H1 (cell line): ENCODE data around the gene CTLA4. TPM values are rescaled to one million over a fixed set of nuclear protein-coding genes. Genes with fewer than 3 reads are reported as not detected.

Experiments
- CTCF ChIA-PET: fragments of 300-600 bp; sonication (Branson Sonifier 250); formaldehyde crosslinking; loops from one replicate; lab custom pipeline; 2021; ENCODE audit not compliant: partially characterized antibody; lab: Charles Lee
- POLR2A ChIA-PET: fragments of 300-600 bp; sonication (Branson Sonifier 250); formaldehyde crosslinking; loops from one replicate; lab custom pipeline; 2021; ENCODE audit warnings: inconsistent platforms; ENCODE audit not compliant: partially characterized antibody; lab: Charles Lee
- DNase-seq, 2 experiments: peaks; one replicate each; pipeline versions ENCODE4 v3.0.0 to v3.0.0-alpha.2; 2010 to 2022; ENCODE audit warnings: low spot score in 2 of 2, low read depth in 1 of 2, mixed read lengths in 1 of 2
- FAIRE-seq: peaks from 2 replicates; lab custom pipeline; 2011; peaks lifted over from hg19 to GRCh38; lab: Jason Lieb, UNC
- H2AFZ ChIP-seq: 2 replicates; pipeline ENCODE4 v1.8.1; 2012; ENCODE audit warnings: low read length, inconsistent platforms
- H2AK5ac ChIP-seq: 2 replicates; pipeline ENCODE4 v1.6.1; 2013; ENCODE audit warnings: low read depth, low read length
- H2BK120ac ChIP-seq: replicated peaks from 2 replicates; pipeline ENCODE3; 2013; ENCODE audit warnings: low read depth, low read length, inconsistent platforms
- H2BK12ac ChIP-seq: 2 replicates; pipeline ENCODE4 v1.6.1; 2013; ENCODE audit warnings: low read depth, low read length
- H2BK15ac ChIP-seq: 2 replicates; pipeline ENCODE4 v1.6.1; 2013; ENCODE audit warnings: low read length
- H2BK20ac ChIP-seq: 2 replicates; pipeline ENCODE4 v1.6.1; 2013; ENCODE audit warnings: low read length
- H2BK5ac ChIP-seq: 2 replicates; pipeline ENCODE4 v1.6.1; 2013; ENCODE audit warnings: low read depth, low read length
- H3K14ac ChIP-seq: 2 replicates; pipeline ENCODE4 v1.6.1; 2013; ENCODE audit warnings: inconsistent platforms; ENCODE audit not compliant: insufficient read length
- H3K18ac ChIP-seq: 2 replicates; pipeline ENCODE4 v1.6.1; 2013; ENCODE audit warnings: low read length; ENCODE audit errors: extremely low read depth
- H3K23ac ChIP-seq: 2 replicates; pipeline ENCODE4 v1.6.1; 2013; ENCODE audit warnings: inconsistent platforms; ENCODE audit not compliant: insufficient read length
- H3K23me2 ChIP-seq: 2 replicates; pipeline ENCODE4 v1.6.1; 2013; ENCODE audit warnings: low read depth, low read length
- H3K27ac ChIP-seq: 2 replicates; pipeline ENCODE4 v1.6.1; 2011; ENCODE audit warnings: low read depth, low read length, inconsistent platforms
- H3K27me3 ChIP-seq, 4 experiments: replicated peaks in 1 of 4; 1 replicate in 1 of 4; 2 replicates in 3 of 4; pipeline versions ENCODE4 v1.6.1 to v1.8.1; 2011 to 2013; ENCODE audit warnings: low read length in 3 of 4, mild to moderate bottlenecking in 3 of 4, inconsistent platforms in 2 of 4, mixed read lengths in 2 of 4, moderate library complexity in 1 of 4; ENCODE audit not compliant: control insufficient read depth in 3 of 4, insufficient read depth in 3 of 4; ENCODE audit errors: extremely low read depth in 1 of 4
- H3K36me3 ChIP-seq, 4 experiments: 2 replicates each; pipeline versions ENCODE4 v1.6.1 to v1.8.1; 2011 to 2013; ENCODE audit warnings: mild to moderate bottlenecking in 4 of 4, low read length in 3 of 4, moderate library complexity in 2 of 4, control low read depth in 1 of 4, inconsistent platforms in 1 of 4; ENCODE audit not compliant: insufficient read depth in 4 of 4, control insufficient read depth in 2 of 4
- H3K4ac ChIP-seq: replicated peaks from 2 replicates; pipeline ENCODE3; 2013; ENCODE audit warnings: low read length, low read depth, mixed read lengths, inconsistent platforms; ENCODE audit not compliant: insufficient read length
- H3K4me1 ChIP-seq, 4 experiments: replicated peaks in 1 of 4; 1 replicate in 1 of 4; 2 replicates in 3 of 4; pipeline versions ENCODE4 v1.6.1 to v1.8.1; 2011 to 2013; ENCODE audit warnings: low read length in 3 of 4, inconsistent platforms in 2 of 4, mixed read lengths in 1 of 4; ENCODE audit not compliant: insufficient read depth in 4 of 4, control insufficient read depth in 3 of 4
- H3K4me2 ChIP-seq, 2 experiments: 2 replicates each; pipeline versions ENCODE4 v1.6.1 to v1.8.1; 2011 to 2013; ENCODE audit warnings: low read depth in 2 of 2, low read length in 2 of 2, control low read depth in 1 of 2, inconsistent platforms in 1 of 2, mild to moderate bottlenecking in 1 of 2; ENCODE audit not compliant: insufficient read depth in 1 of 2
- H3K4me3 ChIP-seq, 4 experiments: fragments of 200-600, 300-600 bp in 1 of 4; sonication (generic), shearing (Covaris generic), sonication (Bioruptor Twin) in 1 of 4; 2 replicates each; pipeline versions ENCODE4 v1.5.1 to v1.8.1; 2011 to 2016; ENCODE audit warnings: low read length in 4 of 4, low read depth in 3 of 4, control low read depth in 2 of 4, inconsistent platforms in 2 of 4, mild to moderate bottlenecking in 2 of 4, mixed read lengths in 1 of 4, moderate library complexity in 1 of 4; ENCODE audit not compliant: insufficient read depth in 2 of 4; ENCODE audit errors: extremely low read depth in 1 of 4
- H3K56ac ChIP-seq: replicated peaks from 2 replicates; pipeline ENCODE3; 2013; ENCODE audit warnings: low read depth, mild to moderate bottlenecking, mixed read lengths, low read length, inconsistent platforms; ENCODE audit not compliant: insufficient read length
- H3K79me1 ChIP-seq: 2 replicates; pipeline ENCODE4 v1.6.1; 2013; ENCODE audit warnings: low read depth, low read length, control low read depth
- H3K79me2 ChIP-seq, 2 experiments: 2 replicates each; pipeline versions ENCODE4 v1.6.1 to v1.8.1; 2012 to 2013; ENCODE audit warnings: low read length in 2 of 2, mild to moderate bottlenecking in 2 of 2, inconsistent platforms in 1 of 2; ENCODE audit not compliant: insufficient read depth in 2 of 2, control insufficient read depth in 1 of 2
- H3K9ac ChIP-seq, 4 experiments: replicated peaks in 1 of 4; 1 replicate in 1 of 4; 2 replicates in 3 of 4; pipeline versions ENCODE4 v1.6.1 to v1.8.1; 2011 to 2013; ENCODE audit warnings: low read depth in 3 of 4, low read length in 3 of 4, control low read depth in 2 of 4, mild to moderate bottlenecking in 2 of 4, moderate library complexity in 2 of 4, inconsistent platforms in 1 of 4; ENCODE audit errors: extremely low read depth in 1 of 4
- H3K9me3 ChIP-seq, 2 experiments: 2 replicates each; pipeline versions ENCODE4 v1.6.1 to v1.8.1; 2012 to 2013; ENCODE audit warnings: mild to moderate bottlenecking in 2 of 2, moderate library complexity in 2 of 2, control low read depth in 1 of 2, inconsistent platforms in 1 of 2, low read depth in 1 of 2, low read length in 1 of 2, mixed read lengths in 1 of 2; ENCODE audit not compliant: insufficient read depth in 2 of 2
- H4K20me1 ChIP-seq, 2 experiments: replicated peaks in 1 of 2; 2 replicates each; pipeline versions ENCODE3 to v1.8.1; 2011 to 2013; ENCODE audit warnings: inconsistent platforms in 2 of 2, low read length in 2 of 2, mild to moderate bottlenecking in 1 of 2; ENCODE audit not compliant: insufficient read depth in 2 of 2, control insufficient read depth in 1 of 2
- H4K5ac ChIP-seq: 2 replicates; pipeline ENCODE4 v1.6.1; 2013; ENCODE audit warnings: low read length, low read depth, mixed read lengths, inconsistent platforms; ENCODE audit not compliant: insufficient read length
- H4K8ac ChIP-seq: 2 replicates; pipeline ENCODE4 v1.8.0; 2013; ENCODE audit warnings: mild to moderate bottlenecking, moderate library complexity, low read length, inconsistent platforms; ENCODE audit not compliant: insufficient read depth; ENCODE audit errors: extremely low read depth
- H4K91ac ChIP-seq: replicated peaks from 2 replicates; pipeline ENCODE3; 2013; ENCODE audit warnings: low read length, mixed read lengths, inconsistent platforms; ENCODE audit not compliant: insufficient read length
- EGR1 ChIP-seq: IDR thresholded peaks from 2 replicates; pipeline ENCODE4 v1.6.1; 2011; ENCODE audit warnings: low read depth, low read length, borderline replicate concordance
- HDAC2 ChIP-seq, 2 experiments: fragments of 300-600 bp in 1 of 2; sonication (generic) in 1 of 2; IDR thresholded peaks; 2 replicates each; pipeline ENCODE4 v1.6.1; 2011 to 2012; ENCODE audit warnings: low read depth in 2 of 2, low read length in 2 of 2, mild to moderate bottlenecking in 2 of 2, moderate library complexity in 2 of 2, borderline replicate concordance in 1 of 2, inconsistent platforms in 1 of 2
- HDAC6 ChIP-seq: IDR thresholded peaks from one replicate; pipeline ENCODE4 v1.7.1; 2012; ENCODE audit warnings: low read depth, mild to moderate bottlenecking, inconsistent platforms, low read length, moderate library complexity
- KDM4A ChIP-seq: IDR thresholded peaks from one replicate; pipeline ENCODE4 v1.7.1; 2012; ENCODE audit warnings: low read depth, mild to moderate bottlenecking, moderate library complexity, low read length, inconsistent platforms; ENCODE audit not compliant: severe bottlenecking
- KDM5A ChIP-seq: fragments of 200-600 bp; IDR thresholded peaks from 2 replicates; pipeline ENCODE4 v1.7.1; 2012; ENCODE audit warnings: mild to moderate bottlenecking, low read length, inconsistent platforms, mixed read lengths
- MAFK ChIP-seq: IDR thresholded peaks from 2 replicates; pipeline ENCODE4 v1.6.1; 2012; ENCODE audit warnings: low read depth, mild to moderate bottlenecking, improper control_type of control experiment, low read length
- TAF1 ChIP-seq: IDR thresholded peaks from 2 replicates; pipeline ENCODE4 v1.6.1; 2011; ENCODE audit warnings: mild to moderate bottlenecking, low read depth, low read length
- TAF7 ChIP-seq: optimal IDR thresholded peaks from 2 replicates; pipeline ENCODE3; 2011; ENCODE audit warnings: low read depth, mild to moderate bottlenecking, inconsistent platforms, low read length, moderate library complexity, borderline replicate concordance
- WGBS, 2 experiments: shearing (Covaris generic) in 1 of 2; methylation state at CpG; one replicate each; pipeline versions ENCODE4 v1.1.6 to v1.1.7; 2013 to 2015; ENCODE audit warnings: low lambda C conversion rate in 2 of 2, mixed read lengths in 2 of 2, inconsistent platforms in 1 of 2, low coverage in 1 of 2, missing lambda C conversion rate in 1 of 2; ENCODE audit not compliant: insufficient replicate concordance in 2 of 2, insufficient coverage in 1 of 2, insufficient read length in 1 of 2; ENCODE audit errors: extremely low coverage in 1 of 2, missing lambda C conversion rate in 1 of 2; 5-methylcytosine and 5-hydroxymethylcytosine counted together
- polyA plus RNA-seq, 7 experiments: library from polyadenylated mRNA; depleted of rRNA in 3 of 7; stranded (reverse) in 5 of 7; unstranded in 2 of 7; fragments of >200 nt in 5 of 7; fragments of 200-250 nt in 2 of 7; gene quantifications; 1 replicate in 5 of 7; 2 replicates in 1 of 7; 4 replicates in 1 of 7; pipeline versions ENCODE4 v1.2.1 to v1.2.3, GENCODE V29; 2011 to 2013; ENCODE audit warnings: missing spikeins in 2 of 7, mixed read lengths in 2 of 7
- total RNA-seq: library from RNA; stranded (reverse); fragmentation: NEBNext Ultra II Directional; extraction: Animal tissue kit (Norgen Biotek cat#: 25700); gene quantifications from 2 replicates; pipeline ENCODE4 v1.2.1, GENCODE V29; 2021
- TF ChIP-seq, protein P1 (sequence below): IDR thresholded peaks from 2 replicates; pipeline ENCODE4 v1.6.1; 2011; ENCODE audit warnings: low read depth, mild to moderate bottlenecking, low read length; ENCODE audit not compliant: insufficient read depth
- TF ChIP-seq, protein P2 (sequence below): IDR thresholded peaks from 2 replicates; pipeline ENCODE4 v1.6.1; 2012; ENCODE audit warnings: inconsistent platforms

Gene CTLA4
- total and polyA plus RNA-seq, 2 of the 8 experiments (the other 6 are each of a cell fraction or from before 2014, with no cell fraction given), result not detected

DNA sequence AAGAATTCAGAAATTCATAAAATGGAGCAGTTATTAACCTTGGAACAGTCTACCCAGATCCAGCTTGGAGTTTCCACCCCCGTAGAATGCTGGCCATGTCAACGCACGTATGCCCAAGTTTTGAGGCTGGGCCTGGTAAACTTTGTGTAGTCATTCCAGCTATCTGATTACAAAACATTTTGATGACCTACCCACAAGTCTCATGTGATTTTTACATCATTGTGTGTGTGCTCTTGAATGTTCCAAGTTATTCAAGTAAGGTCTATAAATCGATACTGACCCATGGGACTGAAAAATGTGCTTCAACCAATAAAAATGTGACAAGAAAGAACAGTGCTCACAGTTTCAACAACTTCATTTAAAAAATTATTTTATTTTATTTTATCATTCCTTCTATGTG is 36.5 kb downstream of the CTLA4 start:
- no peak overlapping the region for H4K8ac ChIP-seq
- no peak overlapping the region for H3K56ac ChIP-seq
- H3K4me3 ChIP-seq, result no peak overlapping the region
- H3K14ac ChIP-seq, result no peak overlapping the region
- H3K9me3 ChIP-seq, result peaks cover 5 to 11% of the 10 kb centered on the region in 2 experiments; a peak in 2 of 4 replicates
- H3K18ac ChIP-seq, result no peak overlapping the region
- H3K4me1 ChIP-seq, result no peaks in the 10 kb centered on the region
- no peak overlapping the region for H3K4ac ChIP-seq
- H4K5ac ChIP-seq, result no peak overlapping the region
- no peak overlapping the region for H4K91ac ChIP-seq
- H3K4me2 ChIP-seq, result no peak overlapping the region
- H2AFZ ChIP-seq, result no peak overlapping the region
- no peak overlapping the region for H2BK12ac ChIP-seq
- no peak for FAIRE-seq
- H3K79me2 ChIP-seq, result no peaks in the 10 kb centered on the region
- no peaks in the 10 kb centered on the region for H4K20me1 ChIP-seq
- no peak overlapping the region for H2AK5ac ChIP-seq
- 94% methylated on average over 4 of the region's 4 CpGs; no CpG with 5 or more reads in 1 of the 2 experiments for WGBS, 2 experiments
- no peaks in the 10 kb centered on the region; the same call in 1 of the 2 replicates for H3K23me2 ChIP-seq
- no peaks in the 10 kb centered on the region for H3K79me1 ChIP-seq
- no peaks in the 10 kb centered on the region for H3K27me3 ChIP-seq
- H3K9ac ChIP-seq, result no peak overlapping the region
- no peaks in the 10 kb centered on the region for H3K36me3 ChIP-seq
- DNase-seq, result no peak
- POLR2A ChIA-PET, result no interaction called here
- no peak overlapping the region for H2BK20ac ChIP-seq
- CTCF ChIA-PET, result interaction anchor here (0.6 to 1.2 kb wide), 3 partner anchors 9 to 417 kb away, joined by 3 to 4 read pairs (median 3); no protein-coding TSS in a partner anchor
- H3K23ac ChIP-seq, result no peak overlapping the region
- no peak overlapping the region for H3K27ac ChIP-seq
- H2BK15ac ChIP-seq, result no peak overlapping the region
- no peak overlapping the region for H2BK5ac ChIP-seq
- no peak overlapping the region for H2BK120ac ChIP-seq
- TF ChIP-seq TAF1 (no peak), HDAC6 (no peak), HDAC2 (IDR thresholded peaks at IDR 0.05; ENCODE audit: borderline replicate concordance in 1 of 2, low read depth in 2 of 2, low read length in 2 of 2) (no peak), MAFK (no peak), KDM4A (no peak), TAF7 (no peak), KDM5A (no peak), EGR1 (no peak)
- TF ChIP-seq, protein P1, sequence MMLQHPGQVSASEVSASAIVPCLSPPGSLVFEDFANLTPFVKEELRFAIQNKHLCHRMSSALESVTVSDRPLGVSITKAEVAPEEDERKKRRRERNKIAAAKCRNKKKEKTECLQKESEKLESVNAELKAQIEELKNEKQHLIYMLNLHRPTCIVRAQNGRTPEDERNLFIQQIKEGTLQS, result no peak
- TF ChIP-seq, protein P2, sequence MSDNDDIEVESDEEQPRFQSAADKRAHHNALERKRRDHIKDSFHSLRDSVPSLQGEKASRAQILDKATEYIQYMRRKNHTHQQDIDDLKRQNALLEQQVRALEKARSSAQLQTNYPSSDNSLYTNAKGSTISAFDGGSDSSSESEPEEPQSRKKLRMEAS, result no peak
